Measurements from ENCODE around the gene NR4A3.

DNA sequence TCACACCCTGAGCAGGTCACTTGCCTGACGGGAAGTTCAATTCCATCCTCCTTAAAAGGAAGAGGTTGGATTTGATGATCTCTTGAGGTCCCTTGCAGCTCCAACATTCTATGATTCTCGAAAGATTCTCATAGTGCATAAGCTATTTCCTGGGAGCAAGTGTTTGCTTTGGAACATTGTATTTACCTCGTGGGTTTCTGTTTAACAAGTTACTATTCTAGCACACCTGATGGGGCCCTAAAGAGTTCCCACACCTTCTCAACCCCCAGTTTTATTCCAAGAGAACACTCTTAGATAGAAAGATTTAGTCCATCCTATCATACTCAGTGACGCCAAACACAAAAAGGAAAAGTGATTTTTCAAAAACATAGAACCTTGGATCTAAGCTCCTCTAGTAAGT, 23.4 kb downstream of the NR4A3 start:
- TF ChIP-seq, protein P1, sequence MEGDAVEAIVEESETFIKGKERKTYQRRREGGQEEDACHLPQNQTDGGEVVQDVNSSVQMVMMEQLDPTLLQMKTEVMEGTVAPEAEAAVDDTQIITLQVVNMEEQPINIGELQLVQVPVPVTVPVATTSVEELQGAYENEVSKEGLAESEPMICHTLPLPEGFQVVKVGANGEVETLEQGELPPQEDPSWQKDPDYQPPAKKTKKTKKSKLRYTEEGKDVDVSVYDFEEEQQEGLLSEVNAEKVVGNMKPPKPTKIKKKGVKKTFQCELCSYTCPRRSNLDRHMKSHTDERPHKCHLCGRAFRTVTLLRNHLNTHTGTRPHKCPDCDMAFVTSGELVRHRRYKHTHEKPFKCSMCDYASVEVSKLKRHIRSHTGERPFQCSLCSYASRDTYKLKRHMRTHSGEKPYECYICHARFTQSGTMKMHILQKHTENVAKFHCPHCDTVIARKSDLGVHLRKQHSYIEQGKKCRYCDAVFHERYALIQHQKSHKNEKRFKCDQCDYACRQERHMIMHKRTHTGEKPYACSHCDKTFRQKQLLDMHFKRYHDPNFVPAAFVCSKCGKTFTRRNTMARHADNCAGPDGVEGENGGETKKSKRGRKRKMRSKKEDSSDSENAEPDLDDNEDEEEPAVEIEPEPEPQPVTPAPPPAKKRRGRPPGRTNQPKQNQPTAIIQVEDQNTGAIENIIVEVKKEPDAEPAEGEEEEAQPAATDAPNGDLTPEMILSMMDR (IDR thresholded peaks at IDR 0.05 in 8 of 11, conservative IDR thresholded peaks at IDR 0.05 in 3 of 11) = no peak
- TF ChIP-seq POLR2A (IDR thresholded peaks at IDR 0.05) = no peak
